Measurements from ENCODE around the gene POGLUT2. TPM values are rescaled to one million over a fixed set of nuclear protein-coding genes. Genes with fewer than 3 reads are reported as not detected.

POGLUT2 gene
- polyA plus RNA-seq, 1 of the 3 experiments (the other 2 are of a cell fraction) = 10.2 TPM

Other genes with a start within 250 kb of the POGLUT2 start
- 8.3 and 9.9 TPM in 2 replicates for gene TPP2, start 202.0 kb downstream of the POGLUT2 start, polyA plus RNA-seq (2012; rRNA removed)
- gene METTL21C, start 103.9 kb downstream of the POGLUT2 start, polyA plus RNA-seq (2012; rRNA removed) = not detected in 2 replicates
- gene TEX30, start 25.2 kb downstream of the POGLUT2 start, polyA plus RNA-seq (2012; rRNA removed) = 7.2 and 8.6 TPM in 2 replicates
- 8.8 and 12.8 TPM in 2 replicates for gene BIVM, start 143 bp upstream of the POGLUT2 start, polyA plus RNA-seq (2012; rRNA removed)
- 14.1 and 19.0 TPM in 2 replicates for gene ERCC5, start 47.1 kb upstream of the POGLUT2 start, polyA plus RNA-seq (2012; rRNA removed)